HG02623 (cell line): ENCODE data around the gene NRCAM.
A peak's percentile ranks its signal among the peaks of the same experiment; 100 is the strongest.
"Not testable (repeated sequence)": the region's sequence is repeated elsewhere in the genome, so short reads cannot be mapped to it uniquely, and the experiment has no call there.

Source experiments
- ATAC-seq: cut with Tn5 transposase; IDR thresholded peaks from one replicate; pipeline ENCODE4 v1.9.1; 2021; ENCODE audit warnings: moderate library complexity; ENCODE audit not compliant: unreplicated experiment

Gene NRCAM

DNA sequence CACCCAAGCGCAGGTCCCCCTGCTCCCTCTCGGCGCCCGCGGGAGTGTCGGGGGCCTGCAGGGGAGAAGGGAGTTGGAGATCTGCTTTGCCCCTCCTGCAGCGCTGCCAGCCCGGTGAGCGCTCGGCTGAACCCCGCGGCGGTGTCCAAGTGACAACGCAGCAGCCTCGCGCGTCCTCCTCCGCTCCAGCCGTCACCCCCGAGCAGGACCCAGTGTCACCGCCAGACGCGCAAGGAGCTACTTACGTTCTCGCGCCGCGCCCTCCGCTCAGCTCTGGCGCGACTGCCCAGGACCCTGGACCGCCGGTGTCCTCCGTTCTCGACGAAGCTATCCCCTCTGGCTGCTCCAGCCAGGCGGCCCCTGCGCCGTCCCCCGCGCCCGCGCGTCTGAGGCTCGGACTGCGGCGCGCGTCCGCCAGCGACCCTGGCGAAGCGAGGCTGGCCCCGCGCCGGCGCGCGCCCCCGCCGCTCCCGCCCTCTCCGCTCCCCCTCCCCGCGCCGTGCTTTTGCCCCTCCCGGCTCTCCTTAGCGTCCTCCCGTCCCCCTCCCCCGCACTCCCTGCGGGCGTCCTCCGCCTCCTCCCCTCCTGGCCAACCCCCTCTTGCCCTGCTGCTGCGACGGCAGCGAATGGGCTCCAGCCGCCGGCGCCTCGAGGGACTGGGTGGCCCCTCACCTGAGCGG is at the start of gene NRCAM:
Gene NRCAM (minus strand): TSS at position 439 of the 680 bp plus-strand sequence. CDS start 216,372 bp downstream, outside the sequence.
- ATAC-seq: no peak

DNA sequence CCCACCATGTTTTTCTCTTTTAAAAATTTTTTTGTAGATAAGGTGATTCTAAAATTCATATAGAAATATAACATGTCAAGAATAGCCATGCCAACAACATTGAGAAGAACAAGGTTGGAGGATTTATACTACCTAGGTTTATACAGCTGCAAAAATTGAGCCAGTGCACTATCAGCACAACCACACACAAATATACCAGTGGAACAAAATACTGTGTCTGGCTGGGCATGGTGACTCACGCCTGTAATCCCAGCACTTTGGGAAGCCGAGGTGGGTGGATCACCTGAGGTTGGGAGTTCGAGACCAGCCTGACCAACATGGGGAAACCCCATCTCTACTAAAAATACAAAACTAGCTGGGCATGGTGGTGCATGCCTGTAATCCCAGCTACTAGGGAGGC is 48.3 kb upstream of the NRCAM start:
- ATAC-seq: not testable (repeated sequence)

DNA sequence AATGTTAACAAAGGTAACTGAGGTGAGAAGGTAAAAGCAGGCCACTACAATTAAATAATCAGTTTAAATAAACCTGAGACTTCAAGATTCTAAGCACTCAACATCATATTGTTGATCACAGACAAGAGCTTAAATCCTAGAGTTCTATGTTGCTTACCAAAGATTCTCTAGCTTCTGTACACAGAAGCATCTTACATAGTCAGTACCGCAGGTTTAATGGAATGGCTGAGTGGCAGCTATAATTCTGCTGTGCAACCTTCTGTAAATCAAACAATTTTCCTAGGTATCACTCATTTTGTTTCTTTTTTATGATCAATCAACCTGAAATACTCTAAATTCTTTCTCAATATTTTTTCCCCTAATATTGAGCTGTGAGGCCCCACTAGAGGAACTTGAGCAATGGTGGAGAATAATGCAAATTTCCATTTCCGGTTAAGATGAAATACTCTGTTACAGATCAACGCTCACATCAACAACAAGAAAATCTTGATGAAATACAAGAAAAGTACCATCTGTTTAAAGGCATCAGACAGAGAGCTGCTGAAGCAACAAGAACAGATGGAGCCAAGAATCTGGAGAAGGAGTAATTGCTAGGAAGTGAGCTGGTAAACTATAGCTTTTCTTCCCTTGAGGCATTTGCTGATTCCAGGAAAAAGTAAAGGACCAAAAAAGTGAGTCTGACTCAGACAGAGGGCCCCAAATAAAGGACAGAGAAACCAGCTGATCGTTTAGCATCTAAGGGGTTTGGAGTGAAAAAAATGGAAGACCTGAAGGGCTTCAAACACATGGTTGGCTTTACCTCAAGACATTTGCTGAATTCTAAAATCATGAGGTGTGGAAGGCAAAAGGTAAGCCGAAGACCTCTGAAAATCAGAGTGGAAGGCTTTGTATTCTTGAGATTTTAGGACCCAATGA is 47.1 kb upstream of the NRCAM start:
- ATAC-seq: peak; percentile 89

DNA sequence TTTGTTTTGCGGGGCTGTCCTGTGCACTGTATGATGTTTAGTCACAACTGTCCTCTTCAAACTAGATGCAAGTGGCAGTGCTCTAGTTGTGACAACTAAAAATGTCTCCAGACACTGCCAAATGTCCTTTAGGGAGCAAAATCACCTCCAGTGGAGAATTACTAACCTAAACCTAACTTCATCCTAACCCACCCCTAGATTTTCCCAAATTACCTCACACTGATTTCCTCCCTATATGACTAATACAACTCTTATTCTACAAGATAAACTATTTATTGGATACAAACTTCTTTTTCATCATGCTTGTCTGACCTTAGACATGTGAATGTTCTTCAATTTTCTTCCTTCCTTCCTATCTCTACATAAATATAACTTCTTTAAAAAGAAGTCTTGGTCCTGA is 43.3 kb upstream of the NRCAM start:
- no peak for ATAC-seq

DNA sequence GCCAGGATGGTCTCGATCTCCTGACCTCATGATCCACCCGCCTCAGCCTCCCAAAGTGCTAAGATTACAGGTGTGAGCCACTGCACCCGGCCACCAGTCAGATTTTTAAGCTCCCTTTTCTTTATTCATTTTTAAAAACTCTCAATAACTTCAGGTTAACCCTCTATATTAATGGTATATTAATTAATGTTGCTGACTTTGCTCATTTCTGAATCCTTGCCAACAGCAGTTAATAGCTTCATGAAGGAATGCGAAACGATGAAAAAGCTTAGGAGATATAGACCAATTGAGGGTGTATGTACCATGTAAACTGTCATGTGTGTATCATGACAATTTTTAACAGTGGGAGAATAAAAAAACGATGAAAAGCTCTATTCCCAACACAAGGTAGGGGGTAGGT is 42.2 kb upstream of the NRCAM start:
- no peak for ATAC-seq

DNA sequence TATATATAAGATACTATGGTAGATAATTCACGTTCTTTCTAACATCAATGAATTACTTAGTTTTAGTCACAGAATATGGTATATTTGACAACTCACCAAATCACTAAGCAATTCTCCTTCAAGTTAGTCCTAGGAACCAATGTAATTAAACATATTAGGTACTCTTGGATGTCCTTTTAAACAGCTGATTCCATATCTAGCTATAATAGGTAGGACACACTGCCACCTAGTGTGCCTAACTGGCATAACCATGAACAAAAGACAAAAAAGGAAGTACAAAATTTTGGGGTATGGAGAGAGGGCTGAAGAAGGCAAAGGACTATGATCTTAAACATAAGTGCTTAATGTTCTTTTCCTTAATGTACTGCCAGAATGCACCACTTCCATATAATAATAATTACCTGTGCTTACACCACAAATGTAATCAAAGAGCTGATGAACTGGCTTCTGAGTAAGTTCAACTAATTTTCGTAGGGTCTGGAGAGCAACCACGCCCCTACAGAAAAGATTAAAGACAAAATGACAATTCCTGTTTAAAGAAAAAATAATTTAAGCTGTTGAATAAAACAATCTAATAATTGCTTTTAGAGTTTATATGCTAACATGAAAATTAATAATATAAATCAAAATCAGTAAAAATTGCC is 41.0 kb upstream of the NRCAM start:
- peak; percentile 81 for ATAC-seq

DNA sequence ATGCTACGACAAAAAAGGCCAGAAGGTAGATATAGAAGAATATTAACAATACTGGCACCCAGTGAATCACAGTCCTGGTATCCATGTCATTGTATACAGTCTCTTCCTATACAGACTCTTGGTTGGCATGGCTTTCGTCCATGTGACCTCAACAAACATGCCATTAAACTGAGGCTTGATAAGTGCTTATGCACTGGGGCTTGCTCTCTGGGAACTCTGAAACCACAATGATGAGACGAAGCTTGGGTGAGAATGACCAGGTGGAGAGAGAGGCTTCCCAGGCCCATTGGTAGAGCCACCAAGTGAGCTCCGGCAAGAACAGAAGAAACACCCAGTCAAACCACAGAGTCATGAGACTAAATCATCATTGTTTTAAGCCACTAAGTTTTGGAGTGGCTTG is 36.5 kb upstream of the NRCAM start:
- no peak for ATAC-seq

DNA sequence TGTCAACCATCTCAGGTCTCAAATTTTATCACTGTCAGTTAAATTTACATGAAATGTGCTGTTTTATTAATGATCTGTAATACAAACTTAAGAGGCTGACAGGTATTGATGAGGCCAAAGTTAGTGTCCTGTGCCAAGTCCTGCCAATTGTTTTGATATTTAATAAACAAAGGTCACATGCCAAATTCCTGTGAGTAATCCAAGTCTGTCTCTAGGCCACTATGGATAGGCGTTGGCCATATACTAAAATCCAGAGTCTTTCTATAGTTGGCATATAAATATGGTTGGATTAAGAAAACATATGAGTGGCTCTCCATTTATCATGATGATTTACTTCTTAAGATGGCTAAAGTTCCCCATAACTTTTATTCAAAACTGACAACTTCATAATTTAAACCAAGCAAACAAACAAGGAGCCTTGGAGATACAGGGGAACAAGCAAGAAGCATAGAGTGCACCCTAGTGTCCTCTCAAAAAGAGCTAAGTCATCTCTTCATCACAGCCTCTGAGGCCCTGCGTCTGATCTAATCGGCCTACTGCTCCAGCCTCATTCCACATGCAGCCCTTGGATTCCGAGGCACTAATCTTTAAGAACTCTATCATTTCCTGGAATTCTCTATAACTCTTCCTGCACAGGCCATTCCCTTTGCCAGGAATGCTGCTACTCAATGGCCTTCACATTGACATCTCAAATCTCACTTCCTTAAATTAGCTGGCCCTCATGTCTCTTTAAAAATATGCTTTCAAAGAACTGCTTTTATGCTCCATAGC is 32.7 kb upstream of the NRCAM start:
- ATAC-seq: no peak

DNA sequence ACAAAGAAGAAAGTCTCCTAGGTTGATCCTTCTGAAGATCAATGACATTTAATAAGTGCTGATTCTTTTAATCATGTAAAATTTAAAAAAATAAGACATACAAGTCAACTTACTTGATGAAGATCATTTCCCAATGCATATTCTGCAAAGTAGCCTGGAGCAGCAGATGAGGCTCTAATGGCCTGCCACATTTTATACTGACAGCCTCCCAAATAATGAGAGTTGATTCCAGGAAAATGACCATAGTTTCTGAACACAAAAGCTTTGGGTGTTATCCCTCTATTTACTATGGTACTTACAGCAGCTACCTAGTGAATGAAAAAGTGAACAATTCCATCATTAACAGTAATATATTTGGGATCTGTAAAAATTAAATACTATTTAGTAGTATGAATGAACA is 31.4 kb upstream of the NRCAM start:
- ATAC-seq: no peak

DNA sequence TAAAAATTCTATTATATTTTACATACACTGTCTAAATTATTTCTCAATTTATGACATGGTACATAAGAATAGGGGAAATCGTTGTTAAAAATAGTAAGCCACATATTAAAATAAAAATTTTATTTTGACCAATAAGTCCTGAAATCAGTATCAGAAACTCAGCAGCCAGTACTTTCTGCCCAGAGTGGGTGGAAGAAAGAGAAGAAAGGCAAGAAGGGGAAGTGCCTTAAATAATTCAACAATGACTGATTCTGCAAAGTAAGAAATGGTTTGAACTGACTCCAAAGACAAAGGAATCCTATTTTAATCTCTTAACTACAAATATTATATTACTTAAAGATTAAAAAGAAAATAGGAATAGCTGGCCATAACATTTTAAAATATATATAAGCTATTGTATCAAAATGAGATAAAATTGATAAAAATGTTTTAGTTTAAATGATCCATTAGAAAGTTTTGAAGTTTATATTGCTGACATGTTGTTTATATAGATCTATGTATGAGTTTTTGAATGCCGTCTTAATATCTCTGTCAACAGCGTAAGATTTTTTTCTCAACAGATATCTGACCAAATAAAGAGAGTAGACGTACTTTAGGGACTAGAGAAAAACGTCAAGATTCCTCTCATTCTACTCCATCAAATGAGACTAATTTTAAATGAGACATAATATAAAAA is 30.2 kb upstream of the NRCAM start:
- ATAC-seq: no peak

DNA sequence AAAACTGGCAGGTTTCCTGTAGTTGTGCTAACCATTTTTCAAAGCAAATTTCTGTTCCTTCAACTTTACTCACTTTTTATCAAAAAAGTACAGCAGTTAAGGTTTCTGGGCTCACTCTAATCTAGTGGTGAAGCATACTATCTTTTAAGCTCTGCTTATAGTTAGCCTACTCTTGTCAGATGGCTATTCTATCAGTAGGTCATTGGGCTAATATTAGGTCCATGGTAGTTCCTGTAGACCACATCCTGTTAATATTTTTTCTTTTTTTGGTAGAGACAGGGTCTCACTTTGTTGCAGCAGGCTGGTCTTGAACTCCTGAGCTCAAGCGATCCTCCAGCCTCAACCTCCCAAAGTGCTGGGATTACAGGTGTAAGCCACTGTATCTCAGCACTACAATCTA is 27.9 kb upstream of the NRCAM start:
- ATAC-seq: no peak

DNA sequence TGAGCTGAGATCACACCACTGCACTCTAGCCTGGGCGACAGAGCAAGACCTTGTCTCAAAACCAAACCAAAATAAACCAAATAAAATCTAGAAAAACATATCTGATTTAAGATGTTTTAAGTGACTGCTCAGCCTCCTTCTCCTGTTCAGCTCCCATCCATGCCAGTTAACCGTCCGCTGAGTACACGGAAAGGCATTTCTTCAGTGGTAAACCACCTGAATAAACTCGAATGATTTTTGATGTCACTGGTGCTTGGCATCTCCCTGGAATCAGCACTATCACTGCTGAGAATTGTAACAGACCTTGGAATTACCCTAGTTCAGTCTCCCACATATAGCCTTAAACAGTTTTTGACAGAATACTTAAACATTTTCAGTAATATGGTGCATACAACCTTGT is 24.1 kb upstream of the NRCAM start:
- ATAC-seq: no peak

DNA sequence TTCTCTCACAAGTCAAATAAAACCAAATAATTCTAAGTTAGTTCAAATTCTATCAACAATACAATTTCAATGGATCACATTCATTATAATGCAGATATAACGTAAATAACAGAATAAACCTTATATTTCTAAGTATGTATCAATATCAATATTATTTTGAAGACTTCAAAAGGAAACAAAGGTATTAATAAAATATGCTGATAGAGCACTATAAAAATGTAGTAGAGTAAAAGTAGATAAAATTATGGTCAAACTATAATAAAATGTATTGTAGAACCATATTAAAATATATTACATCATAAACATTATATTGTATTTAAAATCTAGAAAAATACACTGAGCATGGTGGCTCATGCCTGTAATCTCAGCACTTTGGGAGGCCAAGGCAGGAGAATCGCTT is 23.5 kb upstream of the NRCAM start:
- ATAC-seq: no peak

DNA sequence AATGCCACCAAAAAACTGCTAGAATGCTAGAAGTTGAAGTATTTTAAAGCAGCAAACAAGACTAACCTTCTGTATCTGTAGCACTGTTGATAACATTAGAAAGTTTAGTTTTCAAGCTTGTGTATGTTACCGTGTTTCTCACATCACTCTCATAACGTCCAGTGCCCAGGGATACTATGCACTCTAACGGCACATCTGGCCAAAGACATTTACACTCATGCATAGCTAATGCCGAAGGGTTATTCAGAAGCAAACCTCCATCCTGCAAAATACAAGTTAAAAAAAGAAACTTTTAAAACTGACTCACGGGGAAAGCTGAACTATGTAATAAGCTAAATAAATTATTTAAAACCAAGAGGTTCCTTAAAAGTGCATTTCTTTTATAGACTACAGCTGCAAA is 22.9 kb upstream of the NRCAM start:
- no peak for ATAC-seq

DNA sequence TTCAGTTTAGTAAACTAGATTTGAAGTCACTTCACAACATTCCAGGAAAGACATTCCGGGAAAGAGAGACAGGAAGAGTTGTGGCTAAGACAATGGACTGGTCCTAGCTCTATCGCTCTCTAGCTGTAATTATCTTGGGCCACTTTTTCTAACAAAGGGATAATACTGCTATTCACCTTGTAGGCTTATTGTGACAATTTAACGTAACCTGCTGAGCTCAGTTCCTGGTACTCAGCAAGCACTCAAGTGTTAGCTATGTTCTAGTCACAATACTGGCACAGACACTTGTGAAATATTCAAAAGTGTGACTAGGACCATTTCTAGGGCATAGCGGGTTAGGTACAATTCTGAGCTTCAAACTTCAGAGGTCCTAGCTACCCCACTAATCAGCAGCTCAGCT is 12.0 kb upstream of the NRCAM start:
- no peak for ATAC-seq

DNA sequence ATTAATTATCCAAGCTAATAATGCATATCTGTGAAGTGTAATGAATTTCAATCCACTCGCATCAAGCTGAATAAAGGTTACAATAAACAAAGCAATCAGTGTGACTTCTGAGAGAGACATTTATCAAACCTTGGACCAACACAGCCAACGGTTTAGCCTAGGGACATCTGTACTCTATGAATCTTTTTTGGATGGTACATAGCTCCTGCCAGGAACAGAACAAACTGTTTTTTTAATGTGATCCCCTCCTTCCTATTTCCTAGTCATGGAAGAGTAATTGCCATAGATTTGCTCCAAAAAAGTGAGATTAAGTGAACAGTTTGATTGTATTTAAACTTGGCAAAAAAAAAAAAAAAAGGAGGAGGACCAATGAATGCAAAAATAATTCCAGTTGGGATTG is 11.2 kb upstream of the NRCAM start:
- ATAC-seq: no peak

DNA sequence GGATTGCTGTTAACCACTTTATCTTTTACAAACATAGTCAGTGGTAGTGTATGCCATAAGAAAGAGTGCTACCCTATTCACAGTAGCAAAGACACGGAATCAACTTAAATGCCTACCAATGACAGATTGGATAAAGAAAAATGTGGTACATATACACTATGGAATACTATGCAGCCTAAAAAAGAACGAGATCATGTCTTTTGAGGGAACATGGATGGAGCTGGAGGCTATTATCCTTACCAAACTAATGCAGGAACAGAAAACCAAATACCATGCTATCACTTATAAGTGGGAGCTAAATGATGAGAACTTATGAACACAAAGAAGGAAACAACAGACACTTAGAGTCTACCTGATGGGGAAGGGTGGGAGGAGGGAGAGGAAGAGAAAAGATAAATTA is 10.1 kb upstream of the NRCAM start:
- ATAC-seq: not testable (repeated sequence)

DNA sequence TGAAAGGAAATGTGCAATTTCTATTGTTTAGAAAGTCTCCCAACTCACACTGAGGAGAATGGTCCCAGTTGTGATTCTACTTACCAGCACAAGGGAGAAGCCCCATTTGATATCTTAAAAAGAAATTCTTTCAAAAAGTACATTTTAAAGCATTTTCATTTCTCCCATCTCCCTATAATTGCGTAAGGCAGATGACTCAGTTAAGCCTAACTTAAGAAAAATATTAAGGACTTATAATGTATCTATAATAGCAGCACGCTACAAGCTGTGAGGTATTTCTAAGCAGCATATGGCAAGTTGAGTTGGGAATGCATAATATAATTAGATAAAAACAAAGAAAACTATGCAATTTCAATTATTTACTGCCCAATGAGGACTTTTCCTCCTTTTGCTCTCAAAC is 8.5 kb upstream of the NRCAM start:
- no peak for ATAC-seq

DNA sequence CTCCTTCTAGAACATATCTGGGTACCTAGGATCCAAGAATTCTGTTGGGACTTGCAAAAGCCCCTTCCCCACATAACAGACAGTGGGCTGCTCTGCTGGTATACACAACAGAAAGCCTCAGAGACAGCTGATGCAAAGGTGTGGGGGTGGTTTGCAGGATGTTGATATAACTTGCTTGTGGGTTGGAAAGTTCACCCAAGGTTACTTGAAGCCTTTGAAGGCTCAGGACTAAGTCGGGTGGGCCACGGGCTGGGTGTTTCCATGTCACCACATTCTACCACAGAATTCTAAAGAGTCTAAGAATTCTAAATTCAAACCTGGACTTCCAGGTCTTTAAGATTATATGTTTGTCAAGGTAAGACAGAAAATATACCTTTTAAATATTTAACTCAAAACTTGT is 7.4 kb upstream of the NRCAM start:
- no peak for ATAC-seq

DNA sequence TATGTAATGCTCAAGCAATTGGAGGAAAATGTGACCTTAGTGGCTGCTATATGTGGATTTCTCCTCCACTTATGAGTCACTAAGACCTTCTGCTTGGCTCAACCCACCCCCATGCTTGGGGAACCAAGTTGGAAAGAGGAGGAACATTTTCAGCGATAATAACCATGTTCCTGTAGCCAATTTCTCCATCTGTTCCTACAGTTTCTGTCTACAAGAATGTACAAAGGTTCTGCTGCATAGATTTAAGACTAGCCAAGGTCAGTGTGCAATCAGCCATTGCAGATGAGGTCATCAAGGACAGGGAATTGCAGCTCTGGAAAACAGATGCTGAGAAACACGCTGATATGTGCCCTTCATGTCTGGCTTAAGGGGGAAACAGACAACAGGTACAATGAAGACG is 5.6 kb upstream of the NRCAM start:
- no peak for ATAC-seq

DNA sequence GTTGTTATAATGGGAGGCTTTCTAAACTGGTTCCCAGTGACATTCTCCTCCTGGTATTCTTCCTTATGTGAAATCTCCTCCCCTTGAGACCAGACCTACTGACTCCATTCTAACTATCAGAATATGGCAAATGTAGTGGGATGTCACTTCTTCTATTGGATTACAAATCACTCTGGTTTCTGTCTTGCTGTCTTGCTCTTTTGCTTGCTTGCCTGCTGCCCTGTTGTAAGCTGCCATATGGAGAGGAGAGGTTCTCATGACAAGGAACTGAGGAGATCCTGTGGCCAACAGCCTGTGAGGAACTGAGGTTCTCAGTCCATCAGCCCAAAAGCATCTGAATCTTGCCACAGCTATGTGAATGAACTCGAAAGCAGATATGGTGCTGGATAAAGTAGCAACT is 4.7 kb upstream of the NRCAM start:
- ATAC-seq: no peak
